Umbilical cord (tissue), 2 donors: ENCODE measurements around the gene EPHB6. TPM values are rescaled to one million over a fixed set of nuclear protein-coding genes. Genes with fewer than 3 reads are reported as not detected.

Experiments
- DNase-seq: peaks from one replicate; pipeline ENCODE4 v3.0.0-alpha.2; 2015; ENCODE audit warnings: low spot score
- total RNA-seq: library from RNA; depleted of rRNA; stranded (reverse); fragments of >200 nt; gene quantifications from one replicate; pipeline ENCODE4 v1.2.3, GENCODE V29; 2014; ENCODE audit warnings: low replicate concordance; ENCODE audit not compliant: insufficient read depth

Gene EPHB6
- total RNA-seq, 1 donor from 2014 or later: 4.3 TPM

- DNase-seq: no peak
These were observed 10.9 kb downstream of the EPHB6 start for GRCh38 chr7:142865766-142866165.

- DNase-seq: peak; percentile 11
These were observed 11.7 kb downstream of the EPHB6 start for GRCh38 chr7:142866361-142867096.

DNA sequence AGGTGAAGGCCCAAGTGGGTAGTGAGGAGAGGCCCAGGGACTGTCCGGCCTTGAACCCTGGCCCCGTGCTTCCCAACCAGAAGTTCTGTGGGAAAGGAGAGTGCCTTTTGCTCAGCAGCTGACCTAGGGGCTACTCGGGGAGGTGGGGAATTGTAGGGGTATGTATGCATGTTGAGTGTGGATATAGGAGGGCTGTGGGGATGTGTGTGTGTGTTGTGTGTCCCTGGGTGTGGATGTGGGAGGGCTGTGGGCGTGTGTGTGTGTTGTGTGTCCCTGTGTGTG lies 12.2 kb downstream of the EPHB6 start:
- no peak for DNase-seq

GRCh38 chr7:142867398-142868187 lies 12.7 kb downstream of the EPHB6 start:
- DNase-seq: no peak

- DNase-seq: no peak
These were observed 13.5 kb downstream of the EPHB6 start for GRCh38 chr7:142868188-142868985.

DNA sequence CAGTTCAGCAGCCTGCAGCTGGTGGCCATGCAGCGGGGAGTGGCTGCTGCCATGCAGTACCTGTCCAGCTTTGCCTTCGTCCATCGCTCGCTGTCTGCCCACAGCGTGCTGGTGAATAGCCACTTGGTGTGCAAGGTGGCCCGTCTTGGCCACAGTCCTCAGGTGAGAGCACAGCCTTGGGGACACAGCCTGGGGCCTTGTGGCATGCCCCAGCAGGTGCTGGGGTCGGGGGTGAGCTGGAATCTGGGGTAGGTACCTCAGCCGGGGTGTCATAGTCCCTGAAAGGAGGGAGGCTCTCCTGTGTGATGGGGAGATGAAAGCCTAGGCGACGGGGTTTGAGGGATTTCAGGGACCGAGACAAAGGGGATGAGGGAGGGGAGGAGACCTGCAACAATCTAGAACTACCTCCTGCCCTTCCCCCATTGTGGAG lies 14.1 kb downstream of the EPHB6 start:
- DNase-seq: no peak

DNA sequence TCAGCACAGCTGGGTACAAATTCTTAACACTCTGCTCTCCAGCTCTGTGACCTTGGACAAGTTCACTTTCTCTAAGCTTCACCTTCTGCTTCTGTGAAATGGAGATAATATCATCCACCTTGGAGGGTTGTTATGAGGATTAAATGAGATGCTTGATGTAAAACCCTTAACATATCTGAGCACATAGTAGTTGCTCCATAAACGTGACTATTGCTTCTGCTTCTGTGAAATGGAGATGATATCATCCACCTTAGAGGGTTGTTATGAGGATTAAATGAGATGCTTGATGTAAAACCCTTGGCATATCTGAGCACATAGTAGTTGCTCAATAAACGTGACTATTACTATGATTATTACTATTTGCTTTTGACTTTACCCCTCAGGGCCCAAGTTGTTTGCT lies 14.6 kb downstream of the EPHB6 start:
- DNase-seq: no peak

DNA sequence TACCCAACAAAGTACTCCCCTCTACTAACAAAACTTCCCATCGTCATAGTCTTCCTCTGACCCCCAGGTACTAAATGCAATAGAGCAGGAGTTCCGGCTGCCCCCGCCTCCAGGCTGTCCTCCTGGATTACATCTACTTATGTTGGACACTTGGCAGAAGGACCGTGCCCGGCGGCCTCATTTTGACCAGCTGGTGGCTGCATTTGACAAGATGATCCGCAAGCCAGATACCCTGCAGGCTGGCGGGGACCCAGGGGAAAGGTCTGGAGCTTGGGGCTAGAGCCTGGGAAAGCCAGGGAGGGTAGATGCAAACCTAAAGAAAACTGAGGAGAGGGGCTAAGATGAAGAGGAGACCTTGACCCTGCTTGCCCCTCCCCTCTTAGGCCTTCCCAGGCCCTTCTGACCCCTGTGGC lies 15.3 kb downstream of the EPHB6 start:
- DNase-seq: no peak

DNA sequence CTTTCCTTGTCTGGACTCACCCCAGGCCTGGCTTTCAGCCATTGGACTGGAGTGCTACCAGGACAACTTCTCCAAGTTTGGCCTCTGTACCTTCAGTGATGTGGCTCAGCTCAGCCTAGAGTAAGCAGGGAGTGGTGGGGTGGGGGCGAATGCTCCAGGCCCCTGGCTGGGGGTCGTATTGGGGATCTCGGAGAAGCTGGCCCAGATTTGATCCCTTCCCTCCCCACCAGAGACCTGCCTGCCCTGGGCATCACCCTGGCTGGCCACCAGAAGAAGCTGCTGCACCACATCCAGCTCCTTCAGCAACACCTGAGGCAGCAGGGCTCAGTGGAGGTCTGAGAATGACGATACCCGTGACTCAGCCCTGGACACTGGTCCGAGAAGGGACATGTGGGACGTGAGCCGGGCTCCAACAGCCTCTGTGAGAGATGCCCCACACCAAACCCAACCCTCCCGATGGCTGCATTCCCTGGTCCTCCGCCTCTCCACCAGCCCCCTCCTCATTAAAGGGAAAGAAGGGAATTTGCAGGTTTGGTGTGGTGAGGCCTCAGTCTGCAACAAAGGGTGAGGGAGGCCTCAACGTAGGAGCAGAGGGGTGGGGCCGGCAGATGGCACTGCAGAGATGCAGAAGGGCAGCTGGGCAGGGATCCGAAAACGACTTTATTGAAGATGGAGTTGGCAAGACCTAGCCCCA lies 15.8 kb downstream of the EPHB6 start:
- DNase-seq: no peak

DNA sequence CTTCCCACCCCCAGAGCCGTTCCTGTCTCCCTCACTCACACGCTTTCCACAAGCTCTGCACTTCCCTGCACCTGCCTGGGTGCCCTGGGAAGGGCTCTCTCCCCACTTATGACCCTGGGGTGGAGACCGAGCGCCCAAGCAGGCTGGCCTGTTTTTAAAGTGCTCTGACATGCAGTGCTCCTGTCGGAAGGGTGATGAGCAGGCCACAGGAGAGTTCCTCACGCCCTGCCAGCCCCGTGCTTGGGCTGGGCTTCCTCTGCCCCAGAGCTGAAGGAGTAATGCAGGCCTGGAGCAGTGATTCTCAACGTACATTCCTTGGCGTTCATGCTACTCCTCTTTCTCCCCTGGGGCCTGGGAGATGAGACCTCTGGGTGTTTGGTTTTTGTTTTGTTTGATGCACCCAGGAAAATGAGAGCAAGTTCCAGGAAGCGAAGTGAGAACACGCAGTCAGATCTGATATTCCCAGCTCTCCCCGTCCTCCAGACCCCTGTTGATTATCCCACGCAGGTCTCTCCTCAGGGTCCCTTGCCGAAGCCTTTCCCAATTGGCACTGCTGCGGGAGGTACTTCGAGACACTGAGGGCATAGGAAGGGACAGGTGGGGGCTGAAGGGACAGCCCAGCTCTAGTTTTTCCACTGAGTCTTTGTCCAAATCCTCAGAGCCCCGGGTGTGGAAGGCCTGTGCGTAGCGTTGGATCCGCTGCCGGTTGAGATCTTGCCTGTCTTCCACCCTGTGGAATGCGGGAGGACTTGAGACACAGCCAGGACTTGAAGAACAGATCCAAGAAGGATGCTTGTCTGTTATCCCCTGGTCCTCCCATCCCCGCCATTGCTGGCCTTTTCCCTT lies 16.6 kb downstream of the EPHB6 start:
- DNase-seq: no peak

DNA sequence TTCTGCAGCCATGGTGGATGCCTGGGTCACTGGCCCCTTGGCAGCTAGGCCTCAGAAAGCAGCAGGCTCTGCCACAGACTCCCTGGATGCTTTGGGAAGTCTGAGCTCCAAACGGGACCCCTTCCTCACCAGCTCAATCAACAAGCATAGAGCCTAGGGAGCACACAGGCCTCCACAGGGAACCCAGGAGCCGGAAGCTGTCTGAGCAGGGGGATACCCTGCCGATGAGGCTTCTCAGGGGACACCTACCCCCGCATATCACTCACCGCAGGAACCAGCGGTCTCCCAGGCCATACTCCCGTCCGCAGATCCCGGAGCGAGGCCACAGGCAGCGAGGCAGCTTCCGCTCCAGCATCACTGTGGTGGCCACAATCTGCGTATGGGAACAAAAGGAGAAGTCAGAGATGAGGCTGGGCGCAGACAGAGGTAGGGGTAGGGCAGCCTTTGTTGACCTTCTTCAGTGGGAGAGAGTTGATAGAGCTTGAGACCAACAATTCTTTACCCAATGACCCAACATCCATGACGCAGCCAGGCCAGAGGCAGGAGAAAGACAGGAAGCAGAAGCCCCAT lies 17.3 kb downstream of the EPHB6 start:
- DNase-seq: no peak

GRCh38 chr7:142873281-142873784 lies 18.5 kb downstream of the EPHB6 start:
- DNase-seq: no peak

DNA sequence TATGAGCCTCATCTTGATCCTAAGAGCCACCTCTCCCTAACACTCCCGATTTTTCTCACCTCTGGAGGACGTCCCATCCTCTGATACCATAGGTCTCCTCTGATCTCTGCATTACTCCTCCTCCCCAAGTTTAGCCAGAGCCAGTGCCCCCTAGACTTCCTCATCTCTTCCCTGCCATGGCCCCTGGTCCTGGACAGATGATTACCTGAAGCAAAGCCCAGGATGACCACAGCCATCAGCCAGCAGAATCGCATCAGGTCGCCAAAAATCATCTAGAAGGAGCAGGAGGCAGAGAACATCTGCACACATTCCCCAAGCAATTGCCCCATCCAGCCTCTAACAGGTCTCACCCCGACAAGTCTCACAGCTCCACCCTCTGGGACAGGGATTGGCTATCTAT lies 19.0 kb downstream of the EPHB6 start:
- no peak for DNase-seq

DNA sequence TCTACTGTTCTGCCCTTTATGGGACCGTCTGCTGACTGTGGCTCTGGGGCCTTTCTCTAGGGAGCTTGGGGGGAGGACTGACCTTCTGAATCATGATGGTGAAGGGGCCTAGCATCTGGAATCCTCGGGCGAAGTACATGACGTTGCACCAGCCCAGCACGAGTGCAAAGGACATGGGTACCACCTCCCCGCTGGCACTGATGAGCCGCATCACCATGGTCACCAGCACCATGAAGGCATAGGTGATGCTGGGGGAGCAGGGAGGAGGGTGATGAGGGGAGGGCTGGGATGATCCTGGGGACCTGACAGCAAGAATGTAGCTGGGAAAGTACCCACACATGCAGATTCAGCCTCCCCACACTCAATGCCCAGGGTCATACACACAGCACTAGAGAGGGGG lies 19.5 kb downstream of the EPHB6 start:
- no peak for DNase-seq

DNA sequence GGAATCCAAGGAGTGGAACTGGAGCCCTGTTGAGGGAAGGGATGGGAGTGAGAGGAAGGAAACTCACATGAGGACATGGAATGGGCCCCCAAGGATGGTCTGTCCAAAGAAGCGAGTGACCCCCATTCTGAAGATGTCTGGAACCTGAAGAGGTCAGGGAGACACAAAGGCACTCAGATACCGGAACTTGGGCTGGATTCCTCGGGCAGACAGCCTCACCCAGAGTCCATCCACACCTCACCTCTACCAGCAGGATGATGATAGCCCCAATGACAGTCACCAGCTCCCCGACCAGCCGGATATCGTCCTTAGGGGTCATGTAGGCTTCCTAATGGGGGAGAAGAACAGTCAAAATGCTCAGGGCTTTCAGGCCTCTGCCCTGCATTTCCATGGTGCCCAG lies 20.0 kb downstream of the EPHB6 start:
- no peak for DNase-seq

DNA sequence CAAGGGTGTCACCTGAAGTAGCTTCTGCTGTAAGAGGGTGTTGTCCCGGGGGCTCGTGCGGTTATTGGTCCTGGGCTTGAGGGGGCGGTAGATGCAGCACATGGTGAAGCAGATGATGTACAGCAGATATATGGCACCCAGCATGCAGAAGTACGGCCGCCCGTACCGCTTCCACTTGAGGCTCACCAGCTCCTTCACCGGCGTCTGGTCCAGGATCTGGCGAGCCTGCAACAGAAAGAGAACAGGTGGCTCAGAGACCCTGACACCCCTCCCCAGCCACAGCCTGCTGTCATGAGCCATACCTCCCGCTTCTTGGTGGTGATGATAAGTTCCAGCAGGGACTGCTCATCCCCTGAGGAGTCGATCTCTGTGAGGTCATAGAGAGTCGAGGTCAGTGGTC lies 20.6 kb downstream of the EPHB6 start:
- DNase-seq: no peak

- no peak for DNase-seq
These were observed 21.5 kb downstream of the EPHB6 start for GRCh38 chr7:142876236-142876960.

GRCh38 chr7:142876991-142877910 lies 22.4 kb downstream of the EPHB6 start:
- no peak for DNase-seq

DNA sequence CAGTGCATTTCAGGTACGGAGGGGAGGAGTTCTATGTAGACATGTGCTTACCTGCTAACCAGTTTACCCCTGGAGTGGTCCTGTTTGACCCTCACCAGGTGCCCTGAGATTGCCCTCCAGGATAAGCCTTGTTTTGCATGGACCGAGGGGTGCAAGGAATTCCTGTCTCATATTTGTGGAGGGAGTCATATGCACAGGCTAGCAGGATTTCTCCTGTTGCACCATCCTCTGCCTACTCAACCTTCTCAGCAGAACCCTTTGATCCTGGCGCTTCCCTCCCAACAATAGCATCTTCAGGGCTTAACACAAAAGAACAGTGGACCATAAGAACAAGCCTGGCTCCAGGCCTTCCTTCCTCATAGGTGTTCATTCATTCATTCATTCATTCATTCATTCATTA lies 23.4 kb downstream of the EPHB6 start:
- DNase-seq: no peak
